Measurements from ENCODE around the gene ST6GALNAC4. TPM values are rescaled to one million over a fixed set of nuclear protein-coding genes. Genes with fewer than 3 reads are reported as not detected.

ST6GALNAC4 gene
- polyA plus RNA-seq, 1 of the 3 experiments (the other 2 are of a cell fraction), result 30.2 TPM

GRCh38 chr9:127928676-127929624 is 12.1 kb upstream of the ST6GALNAC4 start:
- Histone ChIP-seq H3K4me2 (no peak overlapping the region), H2AFZ (ENCODE audit: low read depth) (no peak overlapping the region), H3K27me3 (ENCODE audit: insufficient read depth) (no peaks in the 10 kb centered on the region), H3K4me3 (ENCODE audit: low read depth in 2 of 2, low read length in 1 of 2) (no peak overlapping the region), H3K4me1 (ENCODE audit: control insufficient read depth in 1 of 2, insufficient read depth in 2 of 2, low read depth in 1 of 2, low read length in 1 of 2) (peaks cover 8 to 20% of the 10 kb centered on the region in 2 experiments; a peak in 3 of 4 replicates), H3K9me3 (no peaks in the 10 kb centered on the region), H3K79me2 (ENCODE audit: insufficient read depth) (peaks cover 9% of the 10 kb centered on the region; the same call in 1 of the 2 replicates), H3K36me3 (replicated peaks in 1 of 2; ENCODE audit: control insufficient read depth in 1 of 2, insufficient read depth in 2 of 2, low read length in 1 of 2) (peaks cover 0 to 3% of the 10 kb centered on the region in 2 experiments), H3K9me2 (no peaks in the 10 kb centered on the region), H3K9ac (no peak overlapping the region), H3F3A (replicated peaks; ENCODE audit: insufficient read depth) (peaks cover 31% of the 10 kb centered on the region), H3K27ac (ENCODE audit: low read depth in 2 of 2, low read length in 1 of 2) (no peak overlapping the region), H4K20me1 (ENCODE audit: insufficient read depth) (no peaks in the 10 kb centered on the region)
- TF ChIP-seq TEAD4 (IDR thresholded peaks at IDR 0.05; ENCODE audit: borderline replicate concordance, insufficient read depth) (no peak), JUND (IDR thresholded peaks at IDR 0.05) (no peak), GATA2 (CRISPR knock-in tag; IDR thresholded peaks at IDR 0.05) (no peak), GABPA (IDR thresholded peaks at IDR 0.05; ENCODE audit: low read depth) (no peak), TCF12 (IDR thresholded peaks at IDR 0.05) (no peak), RXRA (IDR thresholded peaks at IDR 0.05; ENCODE audit: borderline replicate concordance, low read depth) (no peak), YY1 (IDR thresholded peaks at IDR 0.05; ENCODE audit: low read depth) (no peak), RAD21 (IDR thresholded peaks at IDR 0.05; ENCODE audit: low read length) (no peak), PBX3 (IDR thresholded peaks at IDR 0.05) (no peak), CHD2 (IDR thresholded peaks at IDR 0.05; ENCODE audit: low read length, partially characterized antibody) (no peak), EP300 (IDR thresholded peaks at IDR 0.05; ENCODE audit: borderline replicate concordance in 1 of 2, low read depth in 1 of 2, low read length in 1 of 2) (no peak), ZBTB33 (IDR thresholded peaks at IDR 0.05; ENCODE audit: borderline replicate concordance, low read depth) (no peak), RCOR1 (IDR thresholded peaks at IDR 0.05; ENCODE audit: low read length) (no peak), FOSL2 (IDR thresholded peaks at IDR 0.05; ENCODE audit: borderline replicate concordance, low read depth) (no peak), FOXJ3 (CRISPR knock-in tag; IDR thresholded peaks at IDR 0.05) (no peak)
- DNase-seq, result no peak
- ChIA-PET POLR2A (interaction anchor here (1.3 kb wide), 1 partner anchor 32 kb away, joined by 4 read pairs; no protein-coding TSS in a partner anchor), CTCF (interaction anchor here (0.5 to 2.1 kb wide), 6 partner anchors 7 to 194 kb away, joined by 3 to 13 read pairs (median 6); partner anchors contain the start of gene TOR2A)
- WGBS (ENCODE audit: low lambda C conversion rate), result 91% methylated on average over 7 of the region's 11 CpGs
